ENCODE measurements around the gene NFKBIL1. TPM values are rescaled to one million over a fixed set of nuclear protein-coding genes. Genes with fewer than 3 reads are reported as not detected.
"Not testable (repeated sequence)": the region's sequence is repeated elsewhere in the genome, so short reads cannot be mapped to it uniquely, and the experiment has no call there.

NFKBIL1 gene
- total RNA-seq (2014; rRNA removed): 21.2 and 26.8 TPM in 2 replicates
- polyA plus RNA-seq (2012): 13.7 TPM

- peak; percentile 97 for DNase-seq (ENCODE audit: low read depth)
Observed at GRCh38 chr6:31546958-31547726, at the start of gene NFKBIL1. NFKBIL1 (plus strand) TSS chr6:31547608; CDS start chr6:31547695, 87 bp downstream.

GRCh38 chr6:31498748-31499147, 48.7 kb upstream of the NFKBIL1 start:
- no peak for DNase-seq (ENCODE audit: low read depth)

- DNase-seq (ENCODE audit: low read depth): not testable (repeated sequence)
Observed at GRCh38 chr6:31499648-31500047, 47.8 kb upstream of the NFKBIL1 start.

GRCh38 chr6:31502586-31502985, 44.8 kb upstream of the NFKBIL1 start:
- DNase-seq (ENCODE audit: low read depth): no peak

GRCh38 chr6:31509036-31509435, 38.4 kb upstream of the NFKBIL1 start:
- DNase-seq (ENCODE audit: low read depth): not testable (repeated sequence)

- DNase-seq (ENCODE audit: low read depth): no peak
Observed at GRCh38 chr6:31510007-31510406, 37.4 kb upstream of the NFKBIL1 start.

GRCh38 chr6:31513456-31514165, 33.8 kb upstream of the NFKBIL1 start:
- DNase-seq (ENCODE audit: low read depth): peak; percentile 79

GRCh38 chr6:31521835-31522234, 25.6 kb upstream of the NFKBIL1 start:
- DNase-seq (ENCODE audit: low read depth): no peak

- DNase-seq (ENCODE audit: low read depth): no peak
Observed at GRCh38 chr6:31525553-31525931, 21.9 kb upstream of the NFKBIL1 start.

- peak; percentile 43 for DNase-seq (ENCODE audit: low read depth)
Observed at GRCh38 chr6:31525932-31526591, 21.3 kb upstream of the NFKBIL1 start.

GRCh38 chr6:31528307-31528777, 19.1 kb upstream of the NFKBIL1 start:
- no peak for DNase-seq (ENCODE audit: low read depth)

GRCh38 chr6:31528821-31529328, 18.5 kb upstream of the NFKBIL1 start, which contains the start of gene MCCD1:
MCCD1 (plus strand) TSS chr6:31528962; CDS start chr6:31529015, 53 bp downstream.
- no peak for DNase-seq (ENCODE audit: low read depth)

- no peak for DNase-seq (ENCODE audit: low read depth)
Observed at GRCh38 chr6:31529329-31530150, 17.9 kb upstream of the NFKBIL1 start.

GRCh38 chr6:31530659-31531058, 16.7 kb upstream of the NFKBIL1 start:
- DNase-seq (ENCODE audit: low read depth): no peak

- no peak for DNase-seq (ENCODE audit: low read depth)
Observed at GRCh38 chr6:31531162-31531561, 16.2 kb upstream of the NFKBIL1 start.

GRCh38 chr6:31531771-31532643, 15.4 kb upstream of the NFKBIL1 start:
- no peak for DNase-seq (ENCODE audit: low read depth)

GRCh38 chr6:31532644-31533454, 14.6 kb upstream of the NFKBIL1 start:
- no peak for DNase-seq (ENCODE audit: low read depth)

GRCh38 chr6:31533455-31533841, 14.0 kb upstream of the NFKBIL1 start:
- DNase-seq (ENCODE audit: low read depth): no peak

GRCh38 chr6:31534011-31534410, 13.4 kb upstream of the NFKBIL1 start:
- no peak for DNase-seq (ENCODE audit: low read depth)

Measured in LHCN-M2 (cell line).